B cell (primary cell): ENCODE measurements around the gene ZNF136.

Source experiments
- EZH2 ChIP-seq: IDR thresholded peaks from 2 replicates; pipeline ENCODE4 v1.6.1; 2012; ENCODE audit warnings: borderline replicate concordance, low read depth, mild to moderate bottlenecking, moderate library complexity, low read length; ENCODE audit not compliant: insufficient read depth, poor library complexity, severe bottlenecking
- TF ChIP-seq, protein P1 (sequence below): fragments of 200-600 bp; IDR thresholded peaks from one replicate; pipeline ENCODE4 v1.8.0; 2022; ENCODE audit warnings: antibody characterized with exemption, mild to moderate bottlenecking

DNA sequence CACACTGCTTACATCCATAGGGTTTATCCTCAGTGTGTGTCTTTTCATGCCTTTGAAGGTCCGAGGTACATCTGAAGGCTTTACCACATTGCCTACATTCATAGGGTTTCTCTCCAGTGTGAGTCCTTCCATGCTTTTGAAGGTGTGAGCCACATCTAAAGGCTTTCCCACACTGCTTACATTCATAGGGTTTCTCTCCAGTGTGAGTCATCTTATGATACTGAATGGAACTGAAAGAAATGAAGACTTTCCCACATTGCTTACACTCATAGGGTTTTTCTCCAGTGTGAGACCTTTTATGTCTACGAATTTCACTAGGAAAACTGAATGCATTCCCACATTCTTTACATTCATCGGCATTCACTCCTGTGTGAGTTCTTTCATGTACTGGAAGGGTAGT is 29.8 kb upstream of the ZNF136 start:
- no peak for TF ChIP-seq EZH2
- TF ChIP-seq, protein P1, sequence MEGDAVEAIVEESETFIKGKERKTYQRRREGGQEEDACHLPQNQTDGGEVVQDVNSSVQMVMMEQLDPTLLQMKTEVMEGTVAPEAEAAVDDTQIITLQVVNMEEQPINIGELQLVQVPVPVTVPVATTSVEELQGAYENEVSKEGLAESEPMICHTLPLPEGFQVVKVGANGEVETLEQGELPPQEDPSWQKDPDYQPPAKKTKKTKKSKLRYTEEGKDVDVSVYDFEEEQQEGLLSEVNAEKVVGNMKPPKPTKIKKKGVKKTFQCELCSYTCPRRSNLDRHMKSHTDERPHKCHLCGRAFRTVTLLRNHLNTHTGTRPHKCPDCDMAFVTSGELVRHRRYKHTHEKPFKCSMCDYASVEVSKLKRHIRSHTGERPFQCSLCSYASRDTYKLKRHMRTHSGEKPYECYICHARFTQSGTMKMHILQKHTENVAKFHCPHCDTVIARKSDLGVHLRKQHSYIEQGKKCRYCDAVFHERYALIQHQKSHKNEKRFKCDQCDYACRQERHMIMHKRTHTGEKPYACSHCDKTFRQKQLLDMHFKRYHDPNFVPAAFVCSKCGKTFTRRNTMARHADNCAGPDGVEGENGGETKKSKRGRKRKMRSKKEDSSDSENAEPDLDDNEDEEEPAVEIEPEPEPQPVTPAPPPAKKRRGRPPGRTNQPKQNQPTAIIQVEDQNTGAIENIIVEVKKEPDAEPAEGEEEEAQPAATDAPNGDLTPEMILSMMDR = no peak
